MM.1S (cell line): ENCODE results near the gene PPP6R3.
"Not testable (repeated sequence)": the region's sequence is repeated elsewhere in the genome, so short reads cannot be mapped to it uniquely, and the experiment has no call there.

Experiments used
- DNase-seq: peaks from one replicate; pipeline ENCODE4 v3.0.0-alpha.2; 2015
- H2AFZ ChIP-seq: fragments of 300-600 bp; sonication (generic); 2 replicates; pipeline ENCODE4 v1.6.0; 2016; ENCODE audit warnings: antibody characterized with exemption, low read length
- H3F3A ChIP-seq: fragments of 300-600 bp; sonication (generic); 2 replicates; pipeline ENCODE4 v1.6.1; 2016; ENCODE audit warnings: mild to moderate bottlenecking, antibody characterized with exemption, low read length, moderate library complexity, mixed read lengths; ENCODE audit not compliant: insufficient read depth
- H3K27ac ChIP-seq: fragments of 300-600 bp; sonication (generic); 2 replicates; pipeline ENCODE4 v1.5.1; 2016; ENCODE audit warnings: mild to moderate bottlenecking, low read length
- H3K27me3 ChIP-seq: fragments of 300-600 bp; sonication (generic); replicated peaks from 2 replicates; pipeline ENCODE4 v1.6.0; 2016; ENCODE audit warnings: low read length; ENCODE audit not compliant: insufficient read depth
- H3K36me3 ChIP-seq: fragments of 300-600 bp; sonication (generic); replicated peaks from 2 replicates; pipeline ENCODE4 v1.6.1; 2016; ENCODE audit warnings: mild to moderate bottlenecking, low read length, mixed read lengths; ENCODE audit not compliant: insufficient read depth
- H3K4me1 ChIP-seq: fragments of 300-600 bp; sonication (generic); 2 replicates; pipeline ENCODE4 v1.6.1; 2016; ENCODE audit warnings: low read length, mixed read lengths
- H3K4me2 ChIP-seq: fragments of 300-600 bp; sonication (generic); 2 replicates; pipeline ENCODE4 v1.6.0; 2016; ENCODE audit warnings: low read depth, low read length
- H3K4me3 ChIP-seq: fragments of 300-600 bp; sonication (generic); 2 replicates; pipeline ENCODE4 v1.5.1; 2016; ENCODE audit warnings: low read length, mixed read lengths
- H3K79me2 ChIP-seq: fragments of 300-600 bp; sonication (generic); 2 replicates; pipeline ENCODE4 v1.6.1; 2016; ENCODE audit warnings: mixed run types, low read length, mixed read lengths
- H3K9ac ChIP-seq: fragments of 300-600 bp; sonication (generic); 2 replicates; pipeline ENCODE4 v1.6.1; 2016; ENCODE audit warnings: low read length, mixed read lengths
- H3K9me2 ChIP-seq: fragments of 300-600 bp; sonication (generic); replicated peaks from 2 replicates; pipeline ENCODE4 v1.6.1; 2016; ENCODE audit warnings: mild to moderate bottlenecking, low read length, mixed read lengths; ENCODE audit not compliant: insufficient read depth
- H3K9me3 ChIP-seq: fragments of 300-600 bp; sonication (generic); replicated peaks from 2 replicates; pipeline ENCODE4 v1.6.1; 2016; ENCODE audit warnings: mild to moderate bottlenecking, low read length, mixed read lengths; ENCODE audit not compliant: insufficient read depth
- H4K20me1 ChIP-seq: fragments of 300-600 bp; sonication (generic); 2 replicates; pipeline ENCODE4 v1.6.1; 2016; ENCODE audit warnings: mild to moderate bottlenecking, low read length, moderate library complexity, mixed read lengths; ENCODE audit not compliant: insufficient read depth
- CTCF ChIP-seq: fragments of 300-600 bp; sonication (generic); IDR thresholded peaks from 2 replicates; pipeline ENCODE4 v1.5.1; 2016; ENCODE audit warnings: antibody characterized with exemption, low read length, mixed read lengths
- EZH2 ChIP-seq: fragments of 300-600 bp; sonication (generic); optimal IDR thresholded peaks from 2 replicates; pipeline ENCODE3; 2017; ENCODE audit warnings: low read depth, mild to moderate bottlenecking, antibody characterized with exemption, low read length, mixed read lengths
- EZH2phosphoT487 ChIP-seq: fragments of 300-600 bp; sonication (generic); IDR thresholded peaks from 2 replicates; pipeline ENCODE4 v1.6.1; 2018; ENCODE audit warnings: antibody characterized with exemption, low read length

PPP6R3 gene

GRCh38 chr11:68472778-68473177, 12.2 kb downstream of the PPP6R3 start:
- Histone ChIP-seq H3K27me3 (no peaks in the 10 kb centered on the region), H3K27ac (no peak overlapping the region), H3K36me3 (no peaks in the 10 kb centered on the region), H4K20me1 (peaks cover 68% of the 10 kb centered on the region), H3K9me2 (no peaks in the 10 kb centered on the region), H3K4me2 (no peak overlapping the region), H3K9ac (no peak overlapping the region), H2AFZ (no peak overlapping the region), H3F3A (peaks cover 4% of the 10 kb centered on the region; the same call in 1 of the 2 replicates), H3K9me3 (no peaks in the 10 kb centered on the region), H3K4me1 (peaks cover 23% of the 10 kb centered on the region), H3K79me2 (peaks cover 89% of the 10 kb centered on the region), H3K4me3 (no peak overlapping the region)
- TF ChIP-seq EZH2 = no peak
- TF ChIP-seq EZH2phosphoT487 = no peak
- TF ChIP-seq CTCF = no peak
- DNase-seq = no peak

- Histone ChIP-seq H3K36me3 (no peaks in the 10 kb centered on the region), H3F3A (no peaks in the 10 kb centered on the region), H3K4me3 (no peak overlapping the region), H3K9me2 (no peaks in the 10 kb centered on the region), H3K9ac (no peak overlapping the region), H3K79me2 (peaks cover 89% of the 10 kb centered on the region), H3K4me2 (no peak overlapping the region), H2AFZ (no peak overlapping the region), H3K4me1 (peaks cover 15% of the 10 kb centered on the region), H4K20me1 (peaks cover 60% of the 10 kb centered on the region), H3K9me3 (no peaks in the 10 kb centered on the region), H3K27me3 (no peaks in the 10 kb centered on the region), H3K27ac (no peak overlapping the region)
- TF ChIP-seq EZH2phosphoT487 (no peak), CTCF (no peak), EZH2 (no peak)
- DNase-seq = no peak
Observed at GRCh38 chr11:68473693-68474092, 13.1 kb downstream of the PPP6R3 start.

GRCh38 chr11:68475626-68476025, 15.1 kb downstream of the PPP6R3 start:
- H3K4me3 ChIP-seq, H3K9me2 ChIP-seq, H3K4me1 ChIP-seq, DNase-seq, H3K9ac ChIP-seq, H2AFZ ChIP-seq, H3K36me3 ChIP-seq, H3F3A ChIP-seq, H3K9me3 ChIP-seq, H3K4me2 ChIP-seq, H3K27ac ChIP-seq, H3K27me3 ChIP-seq: not testable (repeated sequence)
- Histone ChIP-seq H4K20me1 (peaks cover 56% of the 10 kb centered on the region), H3K79me2 (peaks cover 89% of the 10 kb centered on the region)

GRCh38 chr11:68479390-68479789, 18.8 kb downstream of the PPP6R3 start:
- Histone ChIP-seq H3F3A (no peaks in the 10 kb centered on the region), H3K27ac (no peak overlapping the region), H3K4me2 (no peak overlapping the region), H3K9me3 (no peaks in the 10 kb centered on the region), H3K79me2 (peaks cover 89% of the 10 kb centered on the region), H4K20me1 (peaks cover 55% of the 10 kb centered on the region), H3K9me2 (no peaks in the 10 kb centered on the region), H3K27me3 (no peaks in the 10 kb centered on the region), H3K36me3 (no peaks in the 10 kb centered on the region), H3K4me3 (no peak overlapping the region), H2AFZ (no peak overlapping the region), H3K9ac (no peak overlapping the region), H3K4me1 (no peaks in the 10 kb centered on the region)
- TF ChIP-seq EZH2phosphoT487 = no peak
- TF ChIP-seq CTCF = no peak
- TF ChIP-seq EZH2 = no peak
- no peak for DNase-seq
